ENCODE results near the gene SLITRK5. TPM values are rescaled to one million over a fixed set of nuclear protein-coding genes. Genes with fewer than 3 reads are reported as not detected.

The SLITRK5 gene
- total and polyA plus RNA-seq, 2 experiments from 2014 or later, result 0.50 to 1.6 TPM

- no peak for TF ChIP-seq JUNB (IDR thresholded peaks at IDR 0.05; ENCODE audit: unreplicated experiment)
- TF ChIP-seq ETS1 (IDR thresholded peaks at IDR 0.05), result no peak
- TF ChIP-seq CREB1 (CRISPR knock-in tag; IDR thresholded peaks at IDR 0.05; ENCODE audit: low read depth), result no peak
- TF ChIP-seq CTCF (conservative IDR thresholded peaks at IDR 0.05; ENCODE audit: low read depth in 2 of 2), result no peak
- no peak for TF ChIP-seq EZH2 (IDR thresholded peaks at IDR 0.05; ENCODE audit: low read depth, unreplicated experiment)
- TF ChIP-seq POLR2AphosphoS5 (IDR thresholded peaks at IDR 0.05; ENCODE audit: low read depth), result no peak
- no peak for TF ChIP-seq ZNF331 (CRISPR knock-in tag; IDR thresholded peaks at IDR 0.05; ENCODE audit: low read depth)
- no peak for TF ChIP-seq NANOG (IDR thresholded peaks at IDR 0.05; ENCODE audit: borderline replicate concordance)
- TF ChIP-seq ZNF114 (CRISPR knock-in tag; IDR thresholded peaks at IDR 0.05), result no peak
- TF ChIP-seq STAT1 (IDR thresholded peaks at IDR 0.05; ENCODE audit: unreplicated experiment), result no peak
- TF ChIP-seq REST (IDR thresholded peaks at IDR 0.05; ENCODE audit: unreplicated experiment), result no peak
Measured at GRCh38 chr13:87712012-87712411, 40.8 kb downstream of the SLITRK5 start (continued).

Data from GM23338 (cell line).